HEK293T (cell line): Measurements from ENCODE around the gene TBCC.
"Not testable (repeated sequence)": the region's sequence is repeated elsewhere in the genome, so short reads cannot be mapped to it uniquely, and the experiment has no call there.

Experiments
- CTCF ChIA-PET: fragments of 350-600 bp; formaldehyde crosslinking; extraction: SDS; loops from one replicate; lab custom pipeline; 2021; ENCODE audit warnings: antibody characterized with exemption, inconsistent platforms; lab: Yijun Ruan, JAX
- POLR2A ChIA-PET: fragments of 350-600 bp; formaldehyde crosslinking; extraction: SDS; loops from one replicate; lab custom pipeline; 2020; ENCODE audit warnings: antibody characterized with exemption, inconsistent platforms; lab: Yijun Ruan, JAX
- DNase-seq: peaks from one replicate; pipeline ENCODE4 v3.0.0; 2012; ENCODE audit warnings: mixed read lengths; ENCODE audit errors: extremely low spot score
- ARNT ChIP-seq: fragments of 450-650 bp; IDR thresholded peaks from 2 replicates; pipeline ENCODE4 v1.6.1; 2017; ENCODE audit warnings: mild to moderate bottlenecking
- BHLHE40 ChIP-seq: fragments of 450-650 bp; IDR thresholded peaks from 2 replicates; pipeline ENCODE4 v1.6.1; 2016; ENCODE audit warnings: mild to moderate bottlenecking, moderate library complexity, borderline replicate concordance
- CTBP1 ChIP-seq: fragments of 450-650 bp; IDR thresholded peaks from 2 replicates; pipeline ENCODE4 v1.6.1; 2016; ENCODE audit warnings: borderline replicate concordance
- ELF4 ChIP-seq: fragments of 450-650 bp; IDR thresholded peaks from 2 replicates; pipeline ENCODE4 v1.6.1; 2017; ENCODE audit warnings: antibody characterized with exemption
- FOXA1 ChIP-seq: fragments of 450-650 bp; IDR thresholded peaks from 2 replicates; pipeline ENCODE4 v1.6.1; 2016; ENCODE audit warnings: mild to moderate bottlenecking
- FOXK2 ChIP-seq: fragments of 450-650 bp; IDR thresholded peaks from 2 replicates; pipeline ENCODE4 v1.6.1; 2016; ENCODE audit warnings: mild to moderate bottlenecking
- FOXM1 ChIP-seq: fragments of 450-650 bp; IDR thresholded peaks from 2 replicates; pipeline ENCODE4 v1.6.1; 2017; ENCODE audit warnings: mild to moderate bottlenecking, borderline replicate concordance
- HDGF ChIP-seq: fragments of 450-650 bp; IDR thresholded peaks from 2 replicates; pipeline ENCODE4 v1.6.1; 2017; ENCODE audit warnings: antibody characterized with exemption, borderline replicate concordance
- L3MBTL2 ChIP-seq: fragments of 450-650 bp; conservative IDR thresholded peaks from 2 replicates; pipeline ENCODE4 v1.6.1; 2016; ENCODE audit warnings: mild to moderate bottlenecking
- LEF1 ChIP-seq: fragments of 450-650 bp; IDR thresholded peaks from 2 replicates; pipeline ENCODE4 v1.6.1; 2017; ENCODE audit warnings: mild to moderate bottlenecking, borderline replicate concordance
- NFRKB ChIP-seq: fragments of 450-650 bp; IDR thresholded peaks from 2 replicates; pipeline ENCODE4 v1.6.1; 2016; ENCODE audit warnings: mild to moderate bottlenecking, moderate library complexity
- SP1 ChIP-seq: fragments of 450-650 bp; IDR thresholded peaks from 2 replicates; pipeline ENCODE4 v1.6.1; 2017
- SUZ12 ChIP-seq: fragments of 450-650 bp; IDR thresholded peaks from 2 replicates; pipeline ENCODE4 v1.6.1; 2016; ENCODE audit warnings: mild to moderate bottlenecking
- TARDBP ChIP-seq: fragments of 450-650 bp; IDR thresholded peaks from 2 replicates; pipeline ENCODE4 v1.6.1; 2016
- ZNF384 ChIP-seq: fragments of 450-650 bp; IDR thresholded peaks from 2 replicates; pipeline ENCODE4 v1.6.1; 2016
- TF ChIP-seq, protein P1 (sequence below): fragments of 450-650 bp; IDR thresholded peaks from 2 replicates; pipeline ENCODE4 v1.6.1; 2016

TBCC gene

DNA sequence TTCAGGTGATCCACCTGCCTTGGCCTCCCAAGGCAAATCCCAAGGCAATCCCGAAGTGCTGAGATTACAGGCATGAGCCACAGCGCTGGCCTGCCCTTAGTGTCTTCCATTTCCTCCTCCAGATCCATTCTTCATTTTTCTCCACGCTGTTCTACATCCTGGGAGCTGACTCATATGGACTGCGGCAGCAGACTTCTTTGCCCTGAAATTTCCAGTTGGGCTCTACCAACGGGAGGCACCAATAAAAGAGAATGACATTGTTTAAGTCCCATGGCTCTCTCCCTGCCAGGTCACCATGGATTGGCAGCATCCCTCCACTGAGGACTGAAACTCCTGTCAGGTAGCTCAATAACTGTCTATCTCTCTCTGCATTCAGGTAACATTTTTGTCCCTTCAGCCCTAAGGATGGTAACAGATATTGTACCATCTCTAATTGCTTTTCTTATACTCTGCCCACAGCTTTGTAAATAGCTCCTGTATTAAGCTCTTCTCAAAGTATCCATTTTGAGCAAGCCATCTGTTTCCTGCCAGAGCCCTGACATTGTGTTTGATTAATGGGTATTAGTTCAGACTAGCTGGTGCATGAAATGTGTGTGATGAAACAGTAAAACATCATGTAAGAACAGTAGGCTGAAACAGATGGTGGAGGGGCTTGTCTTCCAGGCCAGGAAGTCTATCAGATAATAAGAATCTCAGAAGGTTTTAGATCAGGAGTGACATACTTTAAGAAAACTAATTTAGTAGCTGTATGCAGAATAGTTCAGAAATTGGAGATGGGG is 3.6 kb downstream of the TBCC start:
- ChIA-PET CTCF (interaction anchor here (0.7 to 1.5 kb wide), 2 partner anchors 16 to 194 kb away, joined by 3 to 6 read pairs; no protein-coding TSS in a partner anchor), POLR2A (interaction anchor here (0.8 to 1.0 kb wide), 2 partner anchors 40 to 137 kb away, joined by 3 to 5 read pairs; partner anchors contain the start of gene RPL7L1)
- DNase-seq: no peak
- TF ChIP-seq FOXA1 (no peak), BHLHE40 (no peak), ELF4 (no peak), FOXK2 (no peak), SUZ12 (no peak)
- TF ChIP-seq, protein P1, sequence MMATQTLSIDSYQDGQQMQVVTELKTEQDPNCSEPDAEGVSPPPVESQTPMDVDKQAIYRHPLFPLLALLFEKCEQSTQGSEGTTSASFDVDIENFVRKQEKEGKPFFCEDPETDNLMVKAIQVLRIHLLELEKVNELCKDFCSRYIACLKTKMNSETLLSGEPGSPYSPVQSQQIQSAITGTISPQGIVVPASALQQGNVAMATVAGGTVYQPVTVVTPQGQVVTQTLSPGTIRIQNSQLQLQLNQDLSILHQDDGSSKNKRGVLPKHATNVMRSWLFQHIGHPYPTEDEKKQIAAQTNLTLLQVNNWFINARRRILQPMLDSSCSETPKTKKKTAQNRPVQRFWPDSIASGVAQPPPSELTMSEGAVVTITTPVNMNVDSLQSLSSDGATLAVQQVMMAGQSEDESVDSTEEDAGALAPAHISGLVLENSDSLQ: peak; percentile 74

DNA sequence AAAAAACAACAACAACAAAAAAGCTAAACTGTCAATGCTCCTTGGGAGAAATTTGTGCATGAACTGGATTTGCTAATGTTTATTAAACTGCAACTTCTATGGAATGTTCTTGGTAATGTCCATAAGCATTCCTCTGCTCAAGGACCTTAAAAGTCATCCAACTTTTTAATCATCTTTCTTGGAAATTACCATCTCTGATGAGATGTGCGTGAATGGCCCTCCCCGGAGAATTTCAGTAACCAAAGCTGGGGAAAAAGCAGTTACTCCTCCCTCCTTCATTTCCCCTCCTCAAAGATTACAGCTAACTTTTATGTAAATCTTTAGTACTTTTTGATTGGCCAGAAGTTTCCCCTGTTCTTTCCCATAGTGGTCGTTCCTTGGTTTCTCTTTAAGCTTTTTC is 5.2 kb downstream of the TBCC start:
- TF ChIP-seq HDGF (no peak), SP1 (no peak), ELF4 (no peak), ZNF384 (no peak), L3MBTL2 (no peak), FOXM1 (no peak), FOXA1 (no peak)
- TF ChIP-seq, protein P1: no peak
- no peak for DNase-seq
- ChIA-PET CTCF (no interaction called here), POLR2A (interaction anchor here (1.1 kb wide), 2 partner anchors 41 to 139 kb away, joined by 3 read pairs; partner anchors contain the start of genes BICRAL and RPL7L1)

DNA sequence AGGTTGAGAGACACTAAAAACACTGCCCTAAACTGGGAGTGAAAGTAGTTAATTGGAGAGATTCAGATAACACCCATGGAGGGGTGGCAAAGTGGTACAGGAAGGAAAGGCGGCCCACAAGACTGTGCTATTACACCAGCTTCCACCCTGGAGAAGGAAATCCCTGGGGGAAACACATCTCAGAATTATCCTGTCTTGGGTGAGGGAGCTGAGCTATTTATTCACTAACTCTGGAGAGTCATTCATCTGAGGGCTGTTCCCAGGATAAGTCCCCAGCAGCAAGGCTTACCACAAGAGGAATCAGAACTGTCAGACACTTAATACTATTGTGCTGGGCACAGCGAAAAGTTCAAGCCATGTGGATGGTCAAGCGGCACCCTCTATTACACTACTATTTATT is 9.9 kb downstream of the TBCC start:
- TF ChIP-seq ELF4 (no peak), TARDBP (no peak), SUZ12 (no peak), BHLHE40 (no peak), SP1 (no peak), L3MBTL2 (no peak), FOXA1 (no peak), HDGF (no peak), CTBP1 (no peak), ARNT (no peak), ZNF384 (no peak), LEF1 (no peak), FOXM1 (no peak), NFRKB (no peak), FOXK2 (no peak)
- ChIA-PET CTCF (interaction anchor here (1.1 kb wide), 1 partner anchor 10 kb away, joined by 3 read pairs; no protein-coding TSS in a partner anchor), POLR2A (interaction anchor here (0.6 to 1.4 kb wide), 2 partner anchors 11 to 46 kb away, joined by 3 to 4 read pairs; partner anchors contain the start of gene BICRAL)
- no peak for DNase-seq

DNA sequence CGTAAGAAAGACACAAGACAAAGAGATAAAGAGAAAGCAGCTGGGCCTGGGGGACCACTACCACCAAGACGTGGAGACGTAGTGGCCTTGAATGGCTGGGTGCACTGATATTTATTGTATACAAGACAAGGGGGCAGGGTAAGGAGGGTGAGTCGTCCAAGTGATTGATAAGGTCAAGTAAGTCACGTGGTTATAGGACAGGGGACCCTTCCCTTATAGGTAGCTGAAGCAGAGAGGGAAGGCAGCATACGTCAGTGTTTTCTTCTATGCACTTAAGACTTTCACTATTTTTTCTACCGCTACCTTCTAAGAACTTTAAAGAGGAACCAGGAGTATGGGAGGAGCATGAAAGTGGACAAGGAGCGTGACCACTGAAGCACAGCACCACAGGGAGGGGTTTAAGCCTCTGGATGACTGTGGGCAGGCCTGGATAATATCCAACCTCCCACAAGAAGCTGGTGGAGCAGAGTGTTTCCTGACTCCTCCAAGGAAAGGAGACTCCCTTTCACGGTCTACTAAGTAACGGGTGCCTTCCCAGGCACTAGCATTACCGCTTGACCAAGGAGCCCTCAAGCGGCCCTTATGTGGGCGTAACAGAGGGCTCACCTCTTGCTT is 11.9 kb downstream of the TBCC start:
- CTCF ChIA-PET: interaction anchor here (0.6 kb wide), 1 partner anchor 76 kb away, joined by 4 read pairs; no protein-coding TSS in a partner anchor
- POLR2A ChIA-PET: not testable (repeated sequence)

DNA sequence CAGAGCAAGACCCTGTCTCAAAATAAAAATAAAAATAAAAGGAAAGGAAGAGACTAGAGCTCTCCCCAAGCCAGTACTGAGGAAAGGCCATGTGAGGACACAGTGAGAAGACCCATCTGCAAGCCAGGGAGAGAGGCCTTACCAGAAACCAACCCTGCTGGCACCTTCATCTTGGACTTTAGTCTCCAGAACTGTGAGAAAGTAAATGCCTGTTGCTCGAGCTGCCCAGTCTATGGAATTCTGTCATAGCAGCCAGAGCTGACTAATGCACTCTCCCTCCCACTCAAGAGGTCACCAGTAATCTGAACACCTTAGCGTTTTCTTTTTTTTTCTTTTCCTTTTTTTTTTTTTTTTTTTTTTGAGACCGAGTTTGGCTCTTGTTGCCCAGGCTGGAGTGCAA is 16.2 kb downstream of the TBCC start:
- ChIA-PET POLR2A (interaction anchor here (1.3 to 2.3 kb wide), 3 partner anchors 16 to 150 kb away, joined by 4 to 19 read pairs (median 4); partner anchors contain the start of genes BICRAL, RPL7L1 and TBCC), CTCF (interaction anchor here (0.7 to 1.2 kb wide), 2 partner anchors 68 to 123 kb away, joined by 3 to 7 read pairs; no protein-coding TSS in a partner anchor)
- no peak for DNase-seq
- no peak for TF ChIP-seq FOXK2
- no peak for TF ChIP-seq NFRKB
- no peak for TF ChIP-seq CTBP1
- TF ChIP-seq FOXA1: no peak
- no peak for TF ChIP-seq LEF1
- TF ChIP-seq ARNT: no peak
- TF ChIP-seq, protein P1: no peak
- no peak for TF ChIP-seq SP1
- TF ChIP-seq ELF4: no peak
- TF ChIP-seq HDGF: no peak
- no peak for TF ChIP-seq BHLHE40
- no peak for TF ChIP-seq FOXM1
- no peak for TF ChIP-seq L3MBTL2
- TF ChIP-seq ZNF384: no peak
- TF ChIP-seq SUZ12: no peak
- no peak for TF ChIP-seq TARDBP

More for the DNA sequence above, 11.9 kb downstream of the TBCC start:
- not testable (repeated sequence) for DNase-seq

DNA sequence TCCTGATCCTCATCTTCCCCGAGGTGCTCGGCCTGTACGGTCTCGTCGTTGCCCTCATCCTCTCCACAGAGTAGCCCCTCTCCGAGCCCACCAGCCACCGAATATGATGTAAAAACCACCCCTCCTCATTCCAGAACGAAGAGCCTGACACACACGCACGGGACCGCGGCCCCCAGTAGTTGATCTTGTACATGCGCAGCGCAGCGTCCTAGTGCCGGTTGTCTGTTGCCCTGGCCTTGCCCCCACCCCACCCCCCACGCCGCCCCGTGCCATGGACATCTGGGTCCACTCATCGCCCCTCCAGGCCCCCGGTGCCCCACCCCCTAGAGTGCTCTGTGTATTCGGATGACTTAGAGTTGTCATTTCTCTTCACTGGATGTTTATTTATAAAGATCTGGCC is 18.3 kb downstream of the TBCC start:
- DNase-seq: no peak
- ChIA-PET POLR2A (interaction anchor here (1.7 to 2.9 kb wide), 2 partner anchors 55 to 152 kb away, joined by 5 to 16 read pairs; partner anchors contain the start of gene RPL7L1), CTCF (interaction anchor here (0.6 kb wide), 1 partner anchor 24 kb away, joined by 5 read pairs; no protein-coding TSS in a partner anchor)
- TF ChIP-seq BHLHE40 (no peak), CTBP1 (no peak), ZNF384 (no peak), HDGF (no peak), SP1 (no peak), ELF4 (no peak), SUZ12 (no peak), FOXM1 (no peak), FOXA1 (no peak), TARDBP (no peak), LEF1 (no peak), NFRKB (no peak), ARNT (no peak), L3MBTL2 (no peak), FOXK2 (no peak)
- TF ChIP-seq, protein P1: no peak
